Body of pancreas (tissue), 4 donors: ENCODE data around the gene HRH1.

Experiments
- CTCF ChIP-seq, 7 experiments: fragments of 450-650 bp in 4 of 7; fragments of 200-600 bp in 3 of 7; sonication (generic) in 3 of 7; IDR thresholded peaks; one replicate each; pipeline ENCODE4 v1.5.1; 2016 to 2019; ENCODE audit warnings: antibody characterized with exemption in 7 of 7
- POLR2A ChIP-seq, 3 donors: fragments of 450-650 bp; IDR thresholded peaks; one replicate each; pipeline ENCODE4 v1.6.1; 2016; ENCODE audit warnings: antibody characterized with exemption in 3 of 3, mild to moderate bottlenecking in 2 of 3

DNA sequence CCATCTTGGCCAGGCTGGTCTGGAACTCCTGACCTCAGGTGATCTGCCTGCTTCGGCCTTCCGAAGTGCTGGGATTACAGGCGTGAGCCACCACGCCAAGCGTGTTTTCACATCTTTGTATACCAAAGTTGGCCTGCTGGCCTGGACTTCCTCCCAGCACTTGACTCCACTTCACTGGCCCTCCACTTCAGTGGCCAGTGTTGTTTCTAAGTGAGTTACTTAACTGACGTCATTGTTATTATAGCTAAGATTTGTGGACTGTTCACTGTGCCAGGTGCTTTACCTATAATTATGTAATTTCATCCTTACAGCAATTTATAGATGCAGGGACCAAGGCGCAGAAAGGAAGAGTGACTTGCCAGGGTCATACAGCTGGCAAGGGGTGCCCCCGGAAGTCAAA is 52.0 kb downstream of the HRH1 start:
- TF ChIP-seq CTCF (IDR thresholded peaks at IDR 0.05), result no peak
- TF ChIP-seq POLR2A (IDR thresholded peaks at IDR 0.05), result no peak
